GM12878 (cell line): ENCODE results near the gene GPATCH2L. TPM values are rescaled to one million over a fixed set of nuclear protein-coding genes. Genes with fewer than 3 reads are reported as not detected.

ENCODE experiments used
- ATAC-seq: fragments of 200-7000 bp; cut with Tn5 transposase; 3 replicates; pipeline ENCODE4 v1.9.1; 2020; ENCODE audit warnings: mild to moderate bottlenecking, moderate library complexity
- BruUV-seq: library from RNA; stranded (reverse); fragments of 400-500 nt; replicated peaks from 2 replicates; lab custom pipeline; 2021; lab: Mats Ljungman, UMichigan
- CTCF ChIA-PET: fragments of 300-600 bp; sonication (Branson Sonifier 250); formaldehyde crosslinking; extraction: SDS; loops from one replicate; lab custom pipeline; 2021; ENCODE audit warnings: inconsistent platforms; lab: Yijun Ruan, JAX
- POLR2A ChIA-PET: fragments of 350-600 bp; formaldehyde crosslinking; extraction: SDS; loops from one replicate; lab custom pipeline; 2021; ENCODE audit warnings: inconsistent platforms; lab: Charles Lee
- RAD21 ChIA-PET: fragments of 300-600 bp; sonication (Branson Sonifier 250); formaldehyde crosslinking; loops from one replicate; lab custom pipeline; 2023; ENCODE audit warnings: antibody characterized with exemption; ENCODE audit not compliant: unreplicated experiment; lab: Charles Lee
- SMC1A ChIA-PET: fragments of 300-600 bp; sonication (Branson Sonifier 250); formaldehyde crosslinking; loops from one replicate; lab custom pipeline; 2023; ENCODE audit not compliant: unreplicated experiment, uncharacterized antibody; lab: Charles Lee
- DNase-seq: peaks from one replicate; pipeline ENCODE4 v3.0.0-alpha.2; 2011; ENCODE audit warnings: low read depth, low spot score
- FAIRE-seq: peaks from 3 replicates; lab custom pipeline; 2011; peaks lifted over from hg19 to GRCh38; lab: Jason Lieb, UNC
- H2AFZ ChIP-seq: 2 replicates; pipeline ENCODE4 v1.6.0; 2011; ENCODE audit warnings: low read depth, low read length, control low read depth; ENCODE audit not compliant: control insufficient read depth
- H3K27ac ChIP-seq: 2 replicates; pipeline ENCODE4 v1.5.1; 2011; ENCODE audit warnings: control low read depth; ENCODE audit not compliant: control insufficient read depth, insufficient read depth
- H3K27me3 ChIP-seq, 2 experiments: replicated peaks in 1 of 2; 2 replicates each; pipeline versions ENCODE4 v1.6.0 to v1.6.1; 2011; ENCODE audit warnings: low read length in 1 of 2; ENCODE audit not compliant: control insufficient read depth in 2 of 2, insufficient read depth in 2 of 2
- H3K36me3 ChIP-seq, 2 experiments: 2 replicates each; pipeline ENCODE4 v1.5.1; 2011; ENCODE audit warnings: low read length in 1 of 2; ENCODE audit not compliant: control insufficient read depth in 2 of 2, insufficient read depth in 2 of 2
- H3K4me1 ChIP-seq: 2 replicates; pipeline ENCODE4 v1.6.1; 2011; ENCODE audit warnings: mild to moderate bottlenecking, low read length, moderate library complexity, mixed read lengths; ENCODE audit not compliant: control insufficient read depth, insufficient read depth
- H3K4me2 ChIP-seq: 2 replicates; pipeline ENCODE4 v1.6.0; 2011; ENCODE audit warnings: control low read depth; ENCODE audit not compliant: control insufficient read depth, insufficient read depth
- H3K4me3 ChIP-seq: fragments of 200-600 bp; sonication (generic); 2 replicates; pipeline ENCODE4 v1.5.1; 2016
- H3K79me2 ChIP-seq: 2 replicates; pipeline ENCODE4 v1.6.0; 2011; ENCODE audit warnings: low read length; ENCODE audit not compliant: control insufficient read depth, insufficient read depth
- H3K9ac ChIP-seq: 2 replicates; pipeline ENCODE4 v1.8.0; 2011; ENCODE audit warnings: low read length, control low read depth, mixed read lengths; ENCODE audit not compliant: control insufficient read depth, insufficient read depth
- H3K9me3 ChIP-seq: replicated peaks from 3 replicates; pipeline ENCODE4 v1.5.1; 2011; ENCODE audit warnings: mild to moderate bottlenecking, low read length; ENCODE audit not compliant: control insufficient read depth, insufficient read depth
- H4K20me1 ChIP-seq: 2 replicates; pipeline ENCODE4 v1.6.0; 2011; ENCODE audit not compliant: control insufficient read depth, insufficient read depth
- CBFB ChIP-seq: IDR thresholded peaks from 2 replicates; pipeline ENCODE4 v1.6.1; 2016; ENCODE audit warnings: antibody characterized with exemption, low read depth
- DPF2 ChIP-seq: fragments of 450-650 bp; IDR thresholded peaks from 2 replicates; pipeline ENCODE4 v1.6.1; 2017; ENCODE audit warnings: mild to moderate bottlenecking
- EED ChIP-seq: sonication (generic); IDR thresholded peaks from 2 replicates; pipeline ENCODE4 v1.6.1; 2016; ENCODE audit warnings: antibody characterized with exemption, low read depth
- GATAD2B ChIP-seq: fragments of 450-650 bp; conservative IDR thresholded peaks from 2 replicates; pipeline ENCODE4 v1.6.1; 2017; ENCODE audit warnings: low read depth, mild to moderate bottlenecking, moderate library complexity
- JUND ChIP-seq: IDR thresholded peaks from 2 replicates; pipeline ENCODE4 v1.6.1; 2012; ENCODE audit warnings: low read depth, mild to moderate bottlenecking, low read length, improper control_type of control experiment, moderate library complexity
- NRF1 ChIP-seq: conservative IDR thresholded peaks from 2 replicates; pipeline ENCODE4 v1.6.1; 2011; ENCODE audit warnings: mild to moderate bottlenecking, low read depth, low read length, improper control_type of control experiment
- PBX3 ChIP-seq: IDR thresholded peaks from 2 replicates; pipeline ENCODE4 v1.6.1; 2011; ENCODE audit warnings: mild to moderate bottlenecking, low read depth, low read length, moderate library complexity; ENCODE audit not compliant: insufficient replicate concordance
- STAT3 ChIP-seq: IDR thresholded peaks from 2 replicates; pipeline ENCODE4 v1.6.1; 2011; ENCODE audit warnings: low read depth, low read length, improper control_type of control experiment
- SUPT20H ChIP-seq: IDR thresholded peaks from 2 replicates; pipeline ENCODE4 v1.6.1; 2011; ENCODE audit warnings: low read depth, mild to moderate bottlenecking, low read length, moderate library complexity, borderline replicate concordance; ENCODE audit not compliant: control insufficient read depth
- ZNF592 ChIP-seq: fragments of 450-650 bp; IDR thresholded peaks from 2 replicates; pipeline ENCODE4 v1.6.1; 2017; ENCODE audit warnings: mild to moderate bottlenecking, moderate library complexity
- ZNF687 ChIP-seq: fragments of 450-650 bp; IDR thresholded peaks from 2 replicates; pipeline ENCODE4 v1.6.1; 2017; ENCODE audit warnings: mild to moderate bottlenecking, moderate library complexity
- ZZZ3 ChIP-seq: IDR thresholded peaks from 2 replicates; pipeline ENCODE4 v1.6.1; 2011; ENCODE audit warnings: low read depth; ENCODE audit not compliant: control insufficient read depth, insufficient read length
- WGBS: methylation state at CpG from one replicate; pipeline ENCODE4 v1.1.6; 2016; ENCODE audit warnings: low lambda C conversion rate; ENCODE audit not compliant: insufficient replicate concordance, insufficient coverage; ENCODE audit errors: missing lambda C conversion rate; 5-methylcytosine and 5-hydroxymethylcytosine counted together
- in situ Hi-C: fragments of 300-500 bp; cut with MboI; formaldehyde crosslinking; loops from 9 replicates; pipeline ENCODE4 v1.14.3; 2018; ENCODE audit warnings: mixed read lengths
- intact Hi-C: fragments of 100-400 bp; cut with micrococcal nuclease; formaldehyde crosslinking; loops from one replicate; pipeline ENCODE4 v1.14.2; 2022; ENCODE audit not compliant: unreplicated experiment
- polyA plus RNA-seq, 11 experiments: library from polyadenylated mRNA; depleted of rRNA in 4 of 11; unstranded in 6 of 11; stranded (reverse) in 5 of 11; fragments of >200 nt; fragmentation: Nextera tagmentation in 4 of 11; fragmentation: Illumina TruSeq in 1 of 11; extraction: Ambion mirVana in 4 of 11; extraction: Trizol in 1 of 11; gene quantifications; 1 replicate in 1 of 11; 2 replicates in 10 of 11; pipeline versions ENCODE4 v1.2.1 to v1.2.3, GENCODE V29; 2011 to 2016; ENCODE audit warnings: inconsistent platforms in 2 of 11, missing spikeins in 2 of 11, low read depth in 1 of 11
- total RNA-seq, 4 experiments: library from RNA; depleted of rRNA in 3 of 4; stranded (reverse); fragments of >200 nt in 3 of 4; fragmentation: Illumina TruSeq in 1 of 4; extraction: Trizol in 1 of 4; gene quantifications; 2 replicates each; pipeline versions ENCODE4 v1.2.1 to v1.2.3, GENCODE V29; 2013 to 2021

Gene GPATCH2L
- total and polyA plus RNA-seq, 10 of the 15 experiments (the other 5 are each of a cell fraction or from before 2014, with no cell fraction given): 9.1 to 50.9 (median 24.4) TPM

GRCh38 chr14:76256545-76256944 is 104.8 kb downstream of the GPATCH2L start (continued):
- TF ChIP-seq ZZZ3: no peak
- no peak for TF ChIP-seq ZNF592
- no peak for TF ChIP-seq DPF2

GRCh38 chr14:76257111-76257803 is 105.5 kb downstream of the GPATCH2L start:
- in situ Hi-C loops (no loop called here), intact Hi-C loops (no loop called here)
- ChIA-PET SMC1A (interaction anchor here (0.9 to 1.9 kb wide), 2 partner anchors 9 to 23 kb away, joined by 4 read pairs; no protein-coding TSS in a partner anchor), RAD21 (no interaction called here), CTCF (interaction anchor here (0.6 kb wide), 1 partner anchor 582 kb away, joined by 3 read pairs; no protein-coding TSS in a partner anchor), POLR2A (no interaction called here)
- H2AFZ ChIP-seq: no peak overlapping the region
- no peak overlapping the region for H3K4me3 ChIP-seq
- no peak overlapping the region for H3K4me2 ChIP-seq
- no peaks in the 10 kb centered on the region for H3K27me3 ChIP-seq
- no peaks in the 10 kb centered on the region for H3K79me2 ChIP-seq
- no peak overlapping the region for H3K27ac ChIP-seq
- DNase-seq (no peak), FAIRE-seq (no peak), ATAC-seq (no peak)
- no peaks in the 10 kb centered on the region for H3K9me3 ChIP-seq
- 85% methylated on average over 9 of the region's 9 CpGs for WGBS
- no TSS peak for BruUV-seq
- H3K4me1 ChIP-seq: 0 out of 2 replicates have a peak, but pooled peaks cover 9% of the 10 kb centered on the region
- H3K9ac ChIP-seq: no peak overlapping the region
- H4K20me1 ChIP-seq: no peaks in the 10 kb centered on the region
- no peaks in the 10 kb centered on the region for H3K36me3 ChIP-seq
- TF ChIP-seq JUND: no peak
- no peak for TF ChIP-seq PBX3
- TF ChIP-seq ZNF687: no peak
- no peak for TF ChIP-seq STAT3
- TF ChIP-seq EED: no peak
- TF ChIP-seq SUPT20H: no peak
- TF ChIP-seq CBFB: no peak
- TF ChIP-seq NRF1: no peak
- no peak for TF ChIP-seq GATAD2B
